ENCODE measurements around the gene ST14.

ST14 gene

DNA sequence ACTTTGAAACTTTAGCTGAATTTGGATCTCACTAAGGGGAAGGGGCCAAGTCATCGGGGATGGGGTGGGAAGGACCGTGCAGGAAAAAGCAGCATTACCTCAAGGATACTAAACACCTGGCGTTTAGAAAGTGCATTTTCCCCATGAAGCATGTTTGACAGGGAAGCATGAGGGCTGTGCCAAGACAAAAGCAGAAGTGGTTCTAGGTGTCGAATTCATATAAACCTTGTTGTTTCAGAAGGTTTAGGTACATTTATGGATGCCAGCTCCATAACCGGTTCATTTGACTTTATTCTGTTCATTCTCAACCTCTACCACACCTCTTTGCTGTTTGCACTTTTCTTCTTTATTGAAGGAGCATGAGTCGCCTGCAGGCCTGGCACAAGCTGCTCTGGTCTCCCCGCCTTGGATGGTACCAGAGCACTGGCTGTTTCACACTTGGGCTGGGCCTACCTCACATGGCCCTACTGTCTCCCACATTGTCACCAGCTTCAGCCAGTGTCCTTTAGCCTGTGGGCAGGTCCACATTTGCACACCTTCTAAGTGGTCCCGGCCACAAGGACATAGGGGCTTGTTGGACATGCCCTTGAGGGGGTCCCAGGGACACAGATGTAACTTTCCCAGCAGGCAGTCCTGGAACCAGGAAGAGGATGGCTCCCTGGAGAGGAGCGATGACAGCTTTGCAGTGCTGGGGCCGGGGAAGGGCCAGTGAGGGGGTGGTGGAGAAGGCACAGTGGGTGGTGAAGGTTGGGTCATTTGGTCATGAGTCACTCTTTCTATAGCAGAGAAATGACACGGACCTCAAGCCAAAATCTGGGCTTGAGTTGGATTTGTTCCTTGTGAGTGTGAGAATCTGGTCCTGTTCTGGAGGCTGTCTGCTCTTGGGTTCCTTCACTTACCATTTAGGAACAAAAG lies 3.2 kb upstream of the ST14 start:
- Histone ChIP-seq H3K4me3 (ENCODE audit: low read length) (no peak overlapping the region), H3K4me1 (ENCODE audit: control insufficient read depth, insufficient read depth, low read length) (peaks cover 9% of the 10 kb centered on the region), H3K36me3 (ENCODE audit: control insufficient read depth, insufficient read depth, low read length, severe bottlenecking) (no peaks in the 10 kb centered on the region), H3K9ac (ENCODE audit: low read length) (no peak overlapping the region), H3K27me3 (replicated peaks; ENCODE audit: control insufficient read depth, insufficient read depth, low read length) (peaks cover 25% of the 10 kb centered on the region), H3K9me3 (ENCODE audit: control insufficient read depth, low read length) (no peaks in the 10 kb centered on the region)
- DNase-seq (ENCODE audit: low read depth), result no peak

GRCh38 chr11:130157101-130157500 lies 2.5 kb upstream of the ST14 start:
- Histone ChIP-seq H3K4me1 (ENCODE audit: control insufficient read depth, insufficient read depth, low read length) (peaks cover 9% of the 10 kb centered on the region), H3K4me3 (ENCODE audit: low read length) (no peak overlapping the region), H3K9ac (ENCODE audit: low read length) (no peak overlapping the region), H3K27me3 (replicated peaks; ENCODE audit: control insufficient read depth, insufficient read depth, low read length) (peaks cover 32% of the 10 kb centered on the region), H3K36me3 (ENCODE audit: control insufficient read depth, insufficient read depth, low read length, severe bottlenecking) (no peaks in the 10 kb centered on the region), H3K9me3 (ENCODE audit: control insufficient read depth, low read length) (no peaks in the 10 kb centered on the region)
- no peak for DNase-seq (ENCODE audit: low read depth)

- H3K4me3 ChIP-seq (ENCODE audit: low read length), result no peak overlapping the region
- DNase-seq (ENCODE audit: low read depth), result no peak
- H3K9ac ChIP-seq (ENCODE audit: low read length), result no peak overlapping the region
- H3K36me3 ChIP-seq (ENCODE audit: control insufficient read depth, insufficient read depth, low read length, severe bottlenecking), result no peaks in the 10 kb centered on the region
- no peaks in the 10 kb centered on the region for H3K9me3 ChIP-seq (ENCODE audit: control insufficient read depth, low read length)
- H3K4me1 ChIP-seq (ENCODE audit: control insufficient read depth, insufficient read depth, low read length), result peaks cover 9% of the 10 kb centered on the region
- H3K27me3 ChIP-seq (replicated peaks; ENCODE audit: control insufficient read depth, insufficient read depth, low read length), result peaks cover 36% of the 10 kb centered on the region
Measured at GRCh38 chr11:130157840-130158239, 1.7 kb upstream of the ST14 start.

- H3K36me3 ChIP-seq (ENCODE audit: control insufficient read depth, insufficient read depth, low read length, severe bottlenecking), result no peaks in the 10 kb centered on the region
- no peaks in the 10 kb centered on the region for H3K9me3 ChIP-seq (ENCODE audit: control insufficient read depth, low read length)
- H3K27me3 ChIP-seq (replicated peaks; ENCODE audit: control insufficient read depth, insufficient read depth, low read length), result peaks cover 41% of the 10 kb centered on the region
- no peak for DNase-seq (ENCODE audit: low read depth)
- H3K9ac ChIP-seq (ENCODE audit: low read length), result no peak overlapping the region
- no peak overlapping the region for H3K4me3 ChIP-seq (ENCODE audit: low read length)
- H3K4me1 ChIP-seq (ENCODE audit: control insufficient read depth, insufficient read depth, low read length), result peaks cover 9% of the 10 kb centered on the region
Measured at GRCh38 chr11:130159139-130159538, 443 bp upstream of the ST14 start.

- Histone ChIP-seq H3K4me3 (ENCODE audit: low read length) (no peak overlapping the region), H3K9me3 (ENCODE audit: control insufficient read depth, low read length) (no peaks in the 10 kb centered on the region), H3K36me3 (ENCODE audit: control insufficient read depth, insufficient read depth, low read length, severe bottlenecking) (no peaks in the 10 kb centered on the region), H3K27me3 (replicated peaks; ENCODE audit: control insufficient read depth, insufficient read depth, low read length) (peaks cover 41% of the 10 kb centered on the region), H3K4me1 (ENCODE audit: control insufficient read depth, insufficient read depth, low read length) (peaks cover 9% of the 10 kb centered on the region), H3K9ac (ENCODE audit: low read length) (no peak overlapping the region)
- no peak for DNase-seq (ENCODE audit: low read depth)
Measured at GRCh38 chr11:130160498-130161155, 1.0 kb downstream of the ST14 start.

DNA sequence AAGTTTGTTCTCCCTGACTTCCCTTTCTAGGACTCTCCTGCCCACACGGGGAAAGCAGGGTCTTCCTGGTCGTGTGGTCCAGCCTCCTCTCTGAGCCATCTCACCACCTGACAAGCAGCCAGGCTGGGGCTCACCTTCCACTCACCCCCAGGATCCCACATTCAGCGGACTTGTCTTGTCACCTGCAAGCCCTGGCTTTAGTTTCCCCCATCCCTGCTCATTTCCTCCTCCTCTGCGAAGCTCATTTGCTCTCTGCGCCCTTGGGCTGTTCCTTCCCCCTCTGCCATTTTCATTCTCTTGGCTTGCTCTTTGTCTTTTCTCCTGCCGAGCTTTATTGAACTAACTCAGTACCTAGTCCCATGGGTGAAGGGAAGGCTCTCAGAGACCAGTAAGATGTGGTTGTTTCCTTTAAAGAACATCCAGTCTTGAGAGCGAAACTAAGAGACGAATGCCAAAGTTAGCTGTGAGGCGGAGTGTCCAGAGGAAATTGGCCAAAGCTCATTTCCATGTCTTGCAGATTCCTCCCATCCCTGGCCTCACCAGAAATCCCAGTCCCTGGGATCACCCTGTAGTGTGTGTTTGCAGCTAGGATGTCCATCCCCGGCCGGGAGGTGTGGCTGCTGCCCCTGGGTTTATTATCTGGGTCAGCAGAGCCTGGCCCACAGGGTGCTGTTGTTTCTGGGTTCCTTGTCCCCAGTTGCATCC lies 2.0 kb downstream of the ST14 start:
- DNase-seq (ENCODE audit: low read depth), result no peak
- Histone ChIP-seq H3K4me3 (ENCODE audit: low read length) (no peak overlapping the region), H3K36me3 (ENCODE audit: control insufficient read depth, insufficient read depth, low read length, severe bottlenecking) (no peaks in the 10 kb centered on the region), H3K9ac (ENCODE audit: low read length) (no peak overlapping the region), H3K27me3 (replicated peaks; ENCODE audit: control insufficient read depth, insufficient read depth, low read length) (peaks cover 41% of the 10 kb centered on the region), H3K9me3 (ENCODE audit: control insufficient read depth, low read length) (no peaks in the 10 kb centered on the region), H3K4me1 (ENCODE audit: control insufficient read depth, insufficient read depth, low read length) (peaks cover 11% of the 10 kb centered on the region)

DNA sequence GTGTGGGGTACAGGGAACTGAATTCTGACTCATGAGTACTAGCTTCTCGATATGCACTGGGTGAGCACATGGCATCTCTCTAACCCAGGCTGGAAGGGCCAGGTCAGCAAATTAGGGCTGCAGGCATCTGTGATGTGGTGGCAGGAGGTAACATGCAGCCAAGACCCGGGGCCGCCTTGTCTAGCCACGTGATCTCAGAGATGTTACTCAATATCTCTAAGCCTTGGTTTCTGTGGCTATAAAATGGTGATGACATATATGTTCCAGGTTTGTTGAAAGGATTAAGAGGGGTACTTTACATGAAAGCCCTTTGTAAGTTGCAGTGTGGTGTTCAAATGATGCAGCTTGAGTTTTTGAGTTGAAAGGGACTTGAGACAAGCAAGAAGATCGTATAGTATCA lies 3.2 kb downstream of the ST14 start:
- H3K9me3 ChIP-seq (ENCODE audit: control insufficient read depth, low read length), result no peaks in the 10 kb centered on the region
- peaks cover 41% of the 10 kb centered on the region for H3K27me3 ChIP-seq (replicated peaks; ENCODE audit: control insufficient read depth, insufficient read depth, low read length)
- no peak for DNase-seq (ENCODE audit: low read depth)
- H3K4me3 ChIP-seq (ENCODE audit: low read length), result no peak overlapping the region
- H3K4me1 ChIP-seq (ENCODE audit: control insufficient read depth, insufficient read depth, low read length), result peaks cover 9% of the 10 kb centered on the region
- no peaks in the 10 kb centered on the region for H3K36me3 ChIP-seq (ENCODE audit: control insufficient read depth, insufficient read depth, low read length, severe bottlenecking)
- H3K9ac ChIP-seq (ENCODE audit: low read length), result no peak overlapping the region

- peaks cover 9% of the 10 kb centered on the region for H3K4me1 ChIP-seq (ENCODE audit: control insufficient read depth, insufficient read depth, low read length)
- no peaks in the 10 kb centered on the region for H3K36me3 ChIP-seq (ENCODE audit: control insufficient read depth, insufficient read depth, low read length, severe bottlenecking)
- DNase-seq (ENCODE audit: low read depth), result no peak
- no peaks in the 10 kb centered on the region for H3K9me3 ChIP-seq (ENCODE audit: control insufficient read depth, low read length)
- no peak overlapping the region for H3K4me3 ChIP-seq (ENCODE audit: low read length)
- H3K9ac ChIP-seq (ENCODE audit: low read length), result no peak overlapping the region
- peaks cover 38% of the 10 kb centered on the region for H3K27me3 ChIP-seq (replicated peaks; ENCODE audit: control insufficient read depth, insufficient read depth, low read length)
Measured at GRCh38 chr11:130163346-130164220, 4.0 kb downstream of the ST14 start.

GRCh38 chr11:130164221-130164570 lies 4.6 kb downstream of the ST14 start:
- no peak overlapping the region for H3K4me3 ChIP-seq (ENCODE audit: low read length)
- no peaks in the 10 kb centered on the region for H3K36me3 ChIP-seq (ENCODE audit: control insufficient read depth, insufficient read depth, low read length, severe bottlenecking)

DNA sequence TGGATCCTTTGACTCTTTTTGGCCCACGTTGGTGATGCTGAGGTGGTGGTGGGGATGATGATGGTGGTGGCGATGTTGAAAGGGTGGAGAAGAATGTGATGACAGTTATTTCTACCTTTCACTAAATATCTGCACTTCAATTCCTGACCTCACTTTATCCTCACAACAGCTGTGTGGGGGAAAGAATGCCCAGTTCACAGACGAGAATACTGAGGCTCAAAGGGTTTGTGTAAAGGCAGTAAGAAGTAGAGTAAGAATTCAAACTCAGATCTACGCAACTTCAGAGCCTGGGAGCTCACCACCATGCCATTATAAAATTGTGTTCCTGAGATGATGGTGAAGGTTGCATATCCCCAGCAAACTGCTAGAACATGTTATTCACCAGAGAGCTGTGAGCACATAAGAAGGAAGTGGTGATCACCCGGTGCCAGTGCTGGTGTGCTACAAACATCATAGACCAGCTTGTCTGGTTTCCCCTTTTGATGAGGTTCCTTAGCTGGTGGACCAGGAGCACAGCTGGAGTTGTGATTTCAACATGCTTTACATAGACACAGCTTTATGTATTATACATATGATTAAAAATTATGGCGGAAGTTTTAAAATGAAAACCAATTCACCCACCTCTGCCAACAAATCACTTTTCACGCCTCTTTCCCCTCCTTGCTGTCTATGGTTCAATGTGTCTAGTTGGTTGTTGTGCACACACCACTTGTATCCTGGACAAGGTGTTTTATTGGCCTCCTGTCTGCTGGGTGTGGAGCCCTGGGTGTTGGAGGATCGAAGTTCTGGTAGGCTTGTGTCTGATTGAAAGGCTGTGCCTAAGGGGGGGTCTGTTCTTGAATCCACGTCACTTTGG lies 6.2 kb downstream of the ST14 start:
- no peak for DNase-seq (ENCODE audit: low read depth)
- H3K9ac ChIP-seq (ENCODE audit: low read length), result no peak overlapping the region
- no peaks in the 10 kb centered on the region for H3K9me3 ChIP-seq (ENCODE audit: control insufficient read depth, low read length)
- H3K27me3 ChIP-seq (replicated peaks; ENCODE audit: control insufficient read depth, insufficient read depth, low read length), result peaks cover 22% of the 10 kb centered on the region
- no peak overlapping the region for H3K4me3 ChIP-seq (ENCODE audit: low read length)
- no peaks in the 10 kb centered on the region for H3K36me3 ChIP-seq (ENCODE audit: control insufficient read depth, insufficient read depth, low read length, severe bottlenecking)
- peaks cover 9% of the 10 kb centered on the region for H3K4me1 ChIP-seq (ENCODE audit: control insufficient read depth, insufficient read depth, low read length)

More at GRCh38 chr11:130164221-130164570, 4.6 kb downstream of the ST14 start:
- H3K27me3 ChIP-seq (replicated peaks; ENCODE audit: control insufficient read depth, insufficient read depth, low read length), result peaks cover 32% of the 10 kb centered on the region
- no peaks in the 10 kb centered on the region for H3K9me3 ChIP-seq (ENCODE audit: control insufficient read depth, low read length)
- H3K9ac ChIP-seq (ENCODE audit: low read length), result no peak overlapping the region
- peaks cover 9% of the 10 kb centered on the region for H3K4me1 ChIP-seq (ENCODE audit: control insufficient read depth, insufficient read depth, low read length)
- no peak for DNase-seq (ENCODE audit: low read depth)
